A673 (cell line): Measurements from ENCODE around the gene DDAH1. TPM values are rescaled to one million over a fixed set of nuclear protein-coding genes. Genes with fewer than 3 reads are reported as not detected.
A peak's percentile ranks its signal among the peaks of the same experiment; 100 is the strongest.

ENCODE experiments used
- BruUV-seq: library from RNA; stranded (reverse); fragments of 400-500 nt; replicated peaks from 2 replicates; lab custom pipeline; 2021; lab: Mats Ljungman, UMichigan
- CTCF ChIA-PET: fragments of 300-600 bp; sonication (Branson Sonifier 250); formaldehyde crosslinking; loops from one replicate; lab custom pipeline; 2022; ENCODE audit warnings: antibody characterized with exemption; lab: Charles Lee
- POLR2A ChIA-PET: fragments of 300-600 bp; sonication (Branson Sonifier 250); formaldehyde crosslinking; loops from one replicate; lab custom pipeline; 2022; ENCODE audit warnings: antibody characterized with exemption; ENCODE audit not compliant: low non-redundant PET; lab: Charles Lee
- DNase-seq: peaks from one replicate; pipeline ENCODE4 v3.0.0-alpha.2; 2015; ENCODE audit warnings: low spot score
- H3K27ac ChIP-seq: fragments of 200-600 bp; sonication (generic); 2 replicates; pipeline ENCODE4 v1.5.1; 2016; ENCODE audit warnings: mixed run types, low read depth, mild to moderate bottlenecking, mixed read lengths, antibody characterized with exemption, low read length; ENCODE audit not compliant: poor library complexity, severe bottlenecking
- H3K27me3 ChIP-seq: fragments of 200-600 bp; sonication (generic); replicated peaks from 2 replicates; pipeline ENCODE4 v1.6.1; 2017; ENCODE audit warnings: mixed run types, low read depth, mild to moderate bottlenecking, mixed read lengths, antibody characterized with exemption, low read length; ENCODE audit not compliant: insufficient read depth, poor library complexity
- H3K36me3 ChIP-seq: fragments of 200-600 bp; sonication (generic); 2 replicates; pipeline ENCODE4 v1.6.1; 2016; ENCODE audit warnings: mixed run types, mild to moderate bottlenecking, mixed read lengths, antibody characterized with exemption, low read length; ENCODE audit not compliant: insufficient read depth, poor library complexity, severe bottlenecking
- H3K4me1 ChIP-seq: fragments of 200-600 bp; sonication (generic); 2 replicates; pipeline ENCODE4 v1.6.1; 2017; ENCODE audit warnings: mixed run types, mild to moderate bottlenecking, mixed read lengths, antibody characterized with exemption, low read length; ENCODE audit not compliant: insufficient read depth, poor library complexity, severe bottlenecking
- H3K4me3 ChIP-seq: fragments of 200-600 bp; sonication (generic); 2 replicates; pipeline ENCODE4 v1.5.1; 2016; ENCODE audit warnings: low read depth, mixed run types, mild to moderate bottlenecking, mixed read lengths, low read length; ENCODE audit not compliant: poor library complexity, severe bottlenecking
- H3K9me3 ChIP-seq: fragments of 200-600 bp; sonication (generic); 2 replicates; pipeline ENCODE4 v1.6.1; 2016; ENCODE audit warnings: mixed run types, low read depth, mild to moderate bottlenecking, mixed read lengths, antibody characterized with exemption, low read length; ENCODE audit not compliant: poor library complexity, severe bottlenecking
- EZH2 ChIP-seq: fragments of 200-600 bp; sonication (generic); IDR thresholded peaks from 2 replicates; pipeline ENCODE4 v1.6.1; 2017; ENCODE audit warnings: borderline replicate concordance, low read depth, mild to moderate bottlenecking, mixed read lengths, antibody characterized with exemption, low read length; ENCODE audit not compliant: poor library complexity, severe bottlenecking
- intact Hi-C: fragments of 100-400 bp; cut with micrococcal nuclease; formaldehyde crosslinking; loops from one replicate; pipeline ENCODE4 v1.10.0; 2022; ENCODE audit not compliant: unreplicated experiment
- total RNA-seq: library from RNA; stranded (reverse); gene quantifications from 2 replicates; pipeline ENCODE4 v1.2.3, GENCODE V29; 2021
- TF ChIP-seq, protein P1 (sequence below): fragments of 300-800, 200-600 bp; sonication (generic); conservative IDR thresholded peaks from 2 replicates; pipeline ENCODE4 v1.5.1; 2017; ENCODE audit warnings: low read depth, mild to moderate bottlenecking, antibody characterized with exemption, low read length, moderate library complexity, mixed read lengths

The DDAH1 gene
- total RNA-seq, 1 experiment from 2014 or later: 32.5 TPM

DNA sequence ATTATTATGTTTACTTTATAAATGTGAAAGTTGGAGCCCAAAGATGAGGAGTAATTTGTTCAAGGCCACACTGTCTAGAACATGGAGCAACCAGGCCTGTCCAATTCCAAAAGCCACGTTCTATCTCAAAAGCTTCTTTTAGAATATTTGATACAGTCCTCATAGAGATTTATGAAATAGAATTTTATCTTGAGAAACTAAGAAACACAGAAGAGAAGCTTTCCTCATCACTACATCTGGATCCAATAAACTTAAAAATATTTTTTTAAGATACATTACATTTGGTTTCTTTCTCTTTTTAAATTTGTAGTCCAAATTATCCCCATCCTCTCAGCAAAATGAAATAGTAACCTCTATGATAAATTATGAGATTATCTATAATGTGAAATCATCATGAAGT lies 58.9 kb downstream of the DDAH1 start:
- TF ChIP-seq, protein P1, sequence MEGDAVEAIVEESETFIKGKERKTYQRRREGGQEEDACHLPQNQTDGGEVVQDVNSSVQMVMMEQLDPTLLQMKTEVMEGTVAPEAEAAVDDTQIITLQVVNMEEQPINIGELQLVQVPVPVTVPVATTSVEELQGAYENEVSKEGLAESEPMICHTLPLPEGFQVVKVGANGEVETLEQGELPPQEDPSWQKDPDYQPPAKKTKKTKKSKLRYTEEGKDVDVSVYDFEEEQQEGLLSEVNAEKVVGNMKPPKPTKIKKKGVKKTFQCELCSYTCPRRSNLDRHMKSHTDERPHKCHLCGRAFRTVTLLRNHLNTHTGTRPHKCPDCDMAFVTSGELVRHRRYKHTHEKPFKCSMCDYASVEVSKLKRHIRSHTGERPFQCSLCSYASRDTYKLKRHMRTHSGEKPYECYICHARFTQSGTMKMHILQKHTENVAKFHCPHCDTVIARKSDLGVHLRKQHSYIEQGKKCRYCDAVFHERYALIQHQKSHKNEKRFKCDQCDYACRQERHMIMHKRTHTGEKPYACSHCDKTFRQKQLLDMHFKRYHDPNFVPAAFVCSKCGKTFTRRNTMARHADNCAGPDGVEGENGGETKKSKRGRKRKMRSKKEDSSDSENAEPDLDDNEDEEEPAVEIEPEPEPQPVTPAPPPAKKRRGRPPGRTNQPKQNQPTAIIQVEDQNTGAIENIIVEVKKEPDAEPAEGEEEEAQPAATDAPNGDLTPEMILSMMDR: no peak
- TF ChIP-seq EZH2: no peak
- no TSS peak for BruUV-seq
- Histone ChIP-seq H3K9me3 (no peaks in the 10 kb centered on the region), H3K4me3 (no peak overlapping the region), H3K4me1 (peaks cover 6% of the 10 kb centered on the region), H3K27ac (no peak overlapping the region), H3K27me3 (no peaks in the 10 kb centered on the region), H3K36me3 (no peaks in the 10 kb centered on the region)
- CTCF ChIA-PET: no interaction called here
- POLR2A ChIA-PET: no interaction called here
- intact Hi-C loops: no loop called here
- DNase-seq: no peak

DNA sequence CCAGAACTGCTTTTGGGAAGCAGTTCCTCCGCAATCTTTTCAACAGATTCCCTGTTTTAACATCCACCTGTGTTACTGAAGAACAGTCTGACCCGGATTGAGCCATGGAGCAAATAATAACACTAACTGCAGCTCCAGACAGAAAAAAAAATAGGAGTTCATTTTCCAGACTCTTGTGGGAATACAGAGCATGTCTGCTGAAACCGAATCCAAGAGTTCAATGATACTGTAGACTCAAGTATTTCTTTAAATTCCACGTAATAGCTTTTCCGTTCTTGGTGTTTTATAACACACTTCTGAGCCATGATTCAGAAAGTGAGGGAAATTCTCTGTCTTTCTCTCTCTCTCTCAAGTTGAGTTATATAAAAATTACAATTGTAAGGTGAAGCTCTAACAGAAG lies 60.6 kb downstream of the DDAH1 start:
- H3K36me3 ChIP-seq: no peaks in the 10 kb centered on the region
- CTCF ChIA-PET: no interaction called here
- no peak for TF ChIP-seq EZH2
- TF ChIP-seq, protein P1: no peak
- POLR2A ChIA-PET: no interaction called here
- H3K4me3 ChIP-seq: no peak overlapping the region
- intact Hi-C loops: no loop called here
- no peak for DNase-seq
- peaks cover 10% of the 10 kb centered on the region for H3K4me1 ChIP-seq
- no TSS peak for BruUV-seq
- no peaks in the 10 kb centered on the region for H3K9me3 ChIP-seq
- no peak overlapping the region for H3K27ac ChIP-seq
- no peaks in the 10 kb centered on the region for H3K27me3 ChIP-seq

DNA sequence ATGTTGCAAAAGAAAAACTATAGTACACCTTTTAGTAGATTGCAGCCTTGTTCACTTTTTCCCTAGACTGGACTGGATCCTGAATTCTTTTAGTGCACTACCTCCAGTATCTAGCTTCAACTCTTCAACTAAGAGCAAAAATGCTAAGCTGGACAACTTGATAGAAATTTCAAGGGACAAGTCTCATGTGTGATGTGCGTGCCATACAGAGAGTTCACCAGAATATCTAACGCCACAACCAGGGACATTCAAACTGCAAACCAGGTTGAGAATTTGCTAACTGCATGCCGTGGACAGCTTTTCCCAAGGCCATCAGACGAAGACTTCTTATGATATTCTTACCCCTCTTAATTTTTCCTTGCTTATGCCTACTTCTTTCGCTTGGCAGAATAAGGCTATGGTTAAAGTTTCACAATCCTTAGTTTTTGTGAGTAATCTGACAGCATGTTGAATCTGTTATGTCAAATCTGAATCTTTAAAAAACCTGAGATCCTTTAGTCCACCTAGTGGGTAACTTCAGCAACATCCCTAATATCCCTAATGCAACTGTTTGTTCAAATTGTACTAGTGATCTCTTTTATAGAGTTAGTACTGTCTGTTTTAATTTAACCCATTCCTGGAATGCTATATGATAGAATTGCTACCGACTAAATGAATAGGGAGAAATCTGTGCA lies 66.4 kb downstream of the DDAH1 start:
- ChIA-PET CTCF (no interaction called here), POLR2A (no interaction called here)
- Histone ChIP-seq H3K27ac (peak overlapping the region; percentile 48), H3K27me3 (no peaks in the 10 kb centered on the region), H3K36me3 (no peaks in the 10 kb centered on the region), H3K4me3 (no peak overlapping the region), H3K4me1 (peaks cover 31% of the 10 kb centered on the region), H3K9me3 (no peaks in the 10 kb centered on the region)
- intact Hi-C loops: loop anchor here (1.0 to 5.0 kb wide), 3 partner anchors 54 to 184 kb away; partner anchors contain the start of gene CCN1
- BruUV-seq: no TSS peak
- peak; percentile 72 for DNase-seq
- TF ChIP-seq, protein P1: peak; percentile 65
- no peak for TF ChIP-seq EZH2
